Mammary epithelial cell (primary cell): ENCODE results near the gene SFMBT2.

Experiments used
- EZH2 ChIP-seq: IDR thresholded peaks from 2 replicates; pipeline ENCODE4 v1.6.1; 2012; ENCODE audit warnings: low read length, inconsistent platforms, borderline replicate concordance
- TF ChIP-seq, protein P1 (sequence below), 2 donors: IDR thresholded peaks in 1 of 2; conservative IDR thresholded peaks in 1 of 2; 2 replicates each; pipeline ENCODE4 v1.5.1; 2011 to 2012; ENCODE audit warnings: inconsistent platforms in 2 of 2, low read length in 2 of 2, mild to moderate bottlenecking in 2 of 2, control low read depth in 1 of 2, low read depth in 1 of 2; ENCODE audit not compliant: insufficient read depth in 1 of 2; ENCODE audit errors: extremely low read depth in 1 of 2

DNA sequence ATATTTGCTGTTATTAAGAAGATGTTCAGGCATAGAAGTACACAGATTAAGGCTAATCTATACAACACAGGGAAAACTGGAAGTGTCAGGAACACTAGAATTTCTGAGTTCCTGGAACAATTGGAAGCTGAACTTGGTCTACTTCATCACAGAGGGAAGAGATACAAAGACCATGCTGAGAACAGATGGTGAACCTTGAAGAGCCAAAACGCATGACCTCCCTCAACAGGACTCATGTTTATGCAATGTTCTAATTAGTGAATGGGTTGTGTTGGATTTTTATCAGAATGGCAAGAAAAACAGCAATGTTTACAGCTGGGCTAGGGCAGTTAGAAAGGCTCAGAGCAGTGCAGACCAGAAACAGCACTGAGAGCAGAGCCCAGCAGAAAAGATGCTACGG is 94.9 kb downstream of the SFMBT2 start:
- TF ChIP-seq, protein P1, sequence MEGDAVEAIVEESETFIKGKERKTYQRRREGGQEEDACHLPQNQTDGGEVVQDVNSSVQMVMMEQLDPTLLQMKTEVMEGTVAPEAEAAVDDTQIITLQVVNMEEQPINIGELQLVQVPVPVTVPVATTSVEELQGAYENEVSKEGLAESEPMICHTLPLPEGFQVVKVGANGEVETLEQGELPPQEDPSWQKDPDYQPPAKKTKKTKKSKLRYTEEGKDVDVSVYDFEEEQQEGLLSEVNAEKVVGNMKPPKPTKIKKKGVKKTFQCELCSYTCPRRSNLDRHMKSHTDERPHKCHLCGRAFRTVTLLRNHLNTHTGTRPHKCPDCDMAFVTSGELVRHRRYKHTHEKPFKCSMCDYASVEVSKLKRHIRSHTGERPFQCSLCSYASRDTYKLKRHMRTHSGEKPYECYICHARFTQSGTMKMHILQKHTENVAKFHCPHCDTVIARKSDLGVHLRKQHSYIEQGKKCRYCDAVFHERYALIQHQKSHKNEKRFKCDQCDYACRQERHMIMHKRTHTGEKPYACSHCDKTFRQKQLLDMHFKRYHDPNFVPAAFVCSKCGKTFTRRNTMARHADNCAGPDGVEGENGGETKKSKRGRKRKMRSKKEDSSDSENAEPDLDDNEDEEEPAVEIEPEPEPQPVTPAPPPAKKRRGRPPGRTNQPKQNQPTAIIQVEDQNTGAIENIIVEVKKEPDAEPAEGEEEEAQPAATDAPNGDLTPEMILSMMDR (conservative IDR thresholded peaks at IDR 0.05 in 1 of 2, IDR thresholded peaks at IDR 0.05 in 1 of 2; ENCODE audit: extremely low read depth in 1 of 2, insufficient read depth in 1 of 2, low read depth in 1 of 2, low read length in 2 of 2): no peak
- TF ChIP-seq EZH2: no peak
